Right lobe of liver (tissue), 4 donors: ENCODE measurements around the gene CNGB1.

Experiments
- POLR2A ChIP-seq: fragments of 450-650 bp; IDR thresholded peaks from one replicate; pipeline ENCODE4 v1.6.1; 2017; ENCODE audit warnings: antibody characterized with exemption, mild to moderate bottlenecking
- TF ChIP-seq, protein P1 (sequence below), 4 donors: fragments of 200-600 bp in 3 of 4; fragments of 450-650 bp in 1 of 4; IDR thresholded peaks; one replicate each; pipeline versions ENCODE4 v1.5.1 to v1.8.0; 2016 to 2022; ENCODE audit warnings: antibody characterized with exemption in 4 of 4, mild to moderate bottlenecking in 2 of 4
- donor health status: DM: no; HTN: no; CAD: no.
- donor health status: DM: no; HTN: no; CAD: no.
- donor health status: DM: no; HTN: yes; CAD: no.

DNA sequence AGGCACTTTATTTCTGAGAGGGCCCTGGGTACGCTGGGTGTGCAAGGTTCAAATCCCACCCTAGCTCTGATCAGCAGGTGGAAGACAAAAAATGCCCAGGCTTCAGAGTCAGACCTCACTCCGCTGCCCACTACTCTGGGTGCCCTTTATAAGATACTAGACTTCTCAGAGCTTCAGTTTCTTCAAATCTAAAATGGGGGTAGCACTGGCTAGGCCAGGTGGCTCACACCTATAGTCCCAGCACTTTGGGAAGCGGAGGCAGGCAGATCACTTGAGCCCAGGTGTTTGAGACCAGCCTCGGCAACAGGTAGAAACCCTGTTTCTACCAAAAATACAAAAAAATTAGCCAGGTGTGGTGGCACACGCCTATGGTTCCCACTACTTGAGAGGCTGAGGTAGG is 32.0 kb upstream of the CNGB1 start:
- TF ChIP-seq, protein P1, sequence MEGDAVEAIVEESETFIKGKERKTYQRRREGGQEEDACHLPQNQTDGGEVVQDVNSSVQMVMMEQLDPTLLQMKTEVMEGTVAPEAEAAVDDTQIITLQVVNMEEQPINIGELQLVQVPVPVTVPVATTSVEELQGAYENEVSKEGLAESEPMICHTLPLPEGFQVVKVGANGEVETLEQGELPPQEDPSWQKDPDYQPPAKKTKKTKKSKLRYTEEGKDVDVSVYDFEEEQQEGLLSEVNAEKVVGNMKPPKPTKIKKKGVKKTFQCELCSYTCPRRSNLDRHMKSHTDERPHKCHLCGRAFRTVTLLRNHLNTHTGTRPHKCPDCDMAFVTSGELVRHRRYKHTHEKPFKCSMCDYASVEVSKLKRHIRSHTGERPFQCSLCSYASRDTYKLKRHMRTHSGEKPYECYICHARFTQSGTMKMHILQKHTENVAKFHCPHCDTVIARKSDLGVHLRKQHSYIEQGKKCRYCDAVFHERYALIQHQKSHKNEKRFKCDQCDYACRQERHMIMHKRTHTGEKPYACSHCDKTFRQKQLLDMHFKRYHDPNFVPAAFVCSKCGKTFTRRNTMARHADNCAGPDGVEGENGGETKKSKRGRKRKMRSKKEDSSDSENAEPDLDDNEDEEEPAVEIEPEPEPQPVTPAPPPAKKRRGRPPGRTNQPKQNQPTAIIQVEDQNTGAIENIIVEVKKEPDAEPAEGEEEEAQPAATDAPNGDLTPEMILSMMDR (IDR thresholded peaks at IDR 0.05): no peak
- no peak for TF ChIP-seq POLR2A
